GM12878 (cell line): ENCODE results near the gene CA10. TPM values are rescaled to one million over a fixed set of nuclear protein-coding genes. Genes with fewer than 3 reads are reported as not detected.

Experiments used
- ATAC-seq: fragments of 200-7000 bp; cut with Tn5 transposase; 3 replicates; pipeline ENCODE4 v1.9.1; 2020; ENCODE audit warnings: mild to moderate bottlenecking, moderate library complexity
- BruUV-seq: library from RNA; stranded (reverse); fragments of 400-500 nt; replicated peaks from 2 replicates; lab custom pipeline; 2021; lab: Mats Ljungman, UMichigan
- CTCF ChIA-PET: fragments of 300-600 bp; sonication (Branson Sonifier 250); formaldehyde crosslinking; extraction: SDS; loops from one replicate; lab custom pipeline; 2021; ENCODE audit warnings: inconsistent platforms; lab: Yijun Ruan, JAX
- POLR2A ChIA-PET: fragments of 350-600 bp; formaldehyde crosslinking; extraction: SDS; loops from one replicate; lab custom pipeline; 2021; ENCODE audit warnings: inconsistent platforms; lab: Charles Lee
- RAD21 ChIA-PET: fragments of 300-600 bp; sonication (Branson Sonifier 250); formaldehyde crosslinking; loops from one replicate; lab custom pipeline; 2023; ENCODE audit warnings: antibody characterized with exemption; ENCODE audit not compliant: unreplicated experiment; lab: Charles Lee
- SMC1A ChIA-PET: fragments of 300-600 bp; sonication (Branson Sonifier 250); formaldehyde crosslinking; loops from one replicate; lab custom pipeline; 2023; ENCODE audit not compliant: unreplicated experiment, uncharacterized antibody; lab: Charles Lee
- DNase-seq: peaks from one replicate; pipeline ENCODE4 v3.0.0-alpha.2; 2011; ENCODE audit warnings: low read depth, low spot score
- FAIRE-seq: peaks from 3 replicates; lab custom pipeline; 2011; peaks lifted over from hg19 to GRCh38; lab: Jason Lieb, UNC
- H2AFZ ChIP-seq: 2 replicates; pipeline ENCODE4 v1.6.0; 2011; ENCODE audit warnings: low read depth, low read length, control low read depth; ENCODE audit not compliant: control insufficient read depth
- H3K27ac ChIP-seq: 2 replicates; pipeline ENCODE4 v1.5.1; 2011; ENCODE audit warnings: control low read depth; ENCODE audit not compliant: control insufficient read depth, insufficient read depth
- H3K27me3 ChIP-seq, 2 experiments: replicated peaks in 1 of 2; 2 replicates each; pipeline versions ENCODE4 v1.6.0 to v1.6.1; 2011; ENCODE audit warnings: low read length in 1 of 2; ENCODE audit not compliant: control insufficient read depth in 2 of 2, insufficient read depth in 2 of 2
- H3K36me3 ChIP-seq, 2 experiments: 2 replicates each; pipeline ENCODE4 v1.5.1; 2011; ENCODE audit warnings: low read length in 1 of 2; ENCODE audit not compliant: control insufficient read depth in 2 of 2, insufficient read depth in 2 of 2
- H3K4me1 ChIP-seq: 2 replicates; pipeline ENCODE4 v1.6.1; 2011; ENCODE audit warnings: mild to moderate bottlenecking, low read length, moderate library complexity, mixed read lengths; ENCODE audit not compliant: control insufficient read depth, insufficient read depth
- H3K4me2 ChIP-seq: 2 replicates; pipeline ENCODE4 v1.6.0; 2011; ENCODE audit warnings: control low read depth; ENCODE audit not compliant: control insufficient read depth, insufficient read depth
- H3K4me3 ChIP-seq: fragments of 200-600 bp; sonication (generic); 2 replicates; pipeline ENCODE4 v1.5.1; 2016
- H3K79me2 ChIP-seq: 2 replicates; pipeline ENCODE4 v1.6.0; 2011; ENCODE audit warnings: low read length; ENCODE audit not compliant: control insufficient read depth, insufficient read depth
- H3K9ac ChIP-seq: 2 replicates; pipeline ENCODE4 v1.8.0; 2011; ENCODE audit warnings: low read length, control low read depth, mixed read lengths; ENCODE audit not compliant: control insufficient read depth, insufficient read depth
- H3K9me3 ChIP-seq: replicated peaks from 3 replicates; pipeline ENCODE4 v1.5.1; 2011; ENCODE audit warnings: mild to moderate bottlenecking, low read length; ENCODE audit not compliant: control insufficient read depth, insufficient read depth
- H4K20me1 ChIP-seq: 2 replicates; pipeline ENCODE4 v1.6.0; 2011; ENCODE audit not compliant: control insufficient read depth, insufficient read depth
- EZH2 ChIP-seq: IDR thresholded peaks from 2 replicates; pipeline ENCODE4 v1.6.1; 2012; ENCODE audit warnings: low read depth, mild to moderate bottlenecking, control low read depth, inconsistent platforms, low read length, borderline replicate concordance; ENCODE audit not compliant: control insufficient read depth
- WGBS: methylation state at CpG from one replicate; pipeline ENCODE4 v1.1.6; 2016; ENCODE audit warnings: low lambda C conversion rate; ENCODE audit not compliant: insufficient replicate concordance, insufficient coverage; ENCODE audit errors: missing lambda C conversion rate; 5-methylcytosine and 5-hydroxymethylcytosine counted together
- in situ Hi-C: fragments of 300-500 bp; cut with MboI; formaldehyde crosslinking; loops from 9 replicates; pipeline ENCODE4 v1.14.3; 2018; ENCODE audit warnings: mixed read lengths
- intact Hi-C: fragments of 100-400 bp; cut with micrococcal nuclease; formaldehyde crosslinking; loops from one replicate; pipeline ENCODE4 v1.14.2; 2022; ENCODE audit not compliant: unreplicated experiment
- polyA plus RNA-seq, 11 experiments: library from polyadenylated mRNA; depleted of rRNA in 4 of 11; unstranded in 6 of 11; stranded (reverse) in 5 of 11; fragments of >200 nt; fragmentation: Nextera tagmentation in 4 of 11; fragmentation: Illumina TruSeq in 1 of 11; extraction: Ambion mirVana in 4 of 11; extraction: Trizol in 1 of 11; gene quantifications; 1 replicate in 1 of 11; 2 replicates in 10 of 11; pipeline versions ENCODE4 v1.2.1 to v1.2.3, GENCODE V29; 2011 to 2016; ENCODE audit warnings: inconsistent platforms in 2 of 11, missing spikeins in 2 of 11, low read depth in 1 of 11
- total RNA-seq, 4 experiments: library from RNA; depleted of rRNA in 3 of 4; stranded (reverse); fragments of >200 nt in 3 of 4; fragmentation: Illumina TruSeq in 1 of 4; extraction: Trizol in 1 of 4; gene quantifications; 2 replicates each; pipeline versions ENCODE4 v1.2.1 to v1.2.3, GENCODE V29; 2013 to 2021
- TF ChIP-seq, protein P1 (sequence below): IDR thresholded peaks from 2 replicates; pipeline ENCODE4 v1.6.1; 2012; ENCODE audit warnings: mild to moderate bottlenecking, low read depth, low read length
- TF ChIP-seq, protein P2 (sequence below): IDR thresholded peaks from 2 replicates; pipeline ENCODE4 v1.6.1; 2011; ENCODE audit warnings: low read depth, low read length, improper control_type of control experiment, borderline replicate concordance

CA10 gene
- total and polyA plus RNA-seq, 10 of the 15 experiments (the other 5 are each of a cell fraction or from before 2014, with no cell fraction given) = not detected

DNA sequence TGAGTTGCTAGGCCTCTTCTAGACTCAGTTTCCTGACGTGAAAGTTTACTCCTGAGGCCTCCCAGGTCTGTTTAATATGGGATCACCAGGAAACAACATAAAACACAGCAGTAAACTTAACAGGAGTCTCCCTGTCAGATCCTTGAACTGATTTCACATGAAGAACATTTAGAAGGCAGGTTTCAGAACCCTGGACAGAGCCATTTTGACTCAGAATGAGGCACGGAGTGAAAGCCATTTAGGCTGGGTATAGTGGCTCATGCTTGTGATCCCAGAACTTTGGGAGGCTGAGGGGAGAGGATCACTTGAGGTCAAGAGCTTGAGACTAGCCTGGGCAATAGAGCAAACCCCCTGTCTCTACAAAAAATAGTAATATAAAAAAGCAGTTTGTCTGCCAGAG, 289.1 kb downstream of the CA10 start:
- in situ Hi-C loops = no loop called here
- ATAC-seq (no peak), DNase-seq (no peak), FAIRE-seq (no peak)
- Histone ChIP-seq H3K27me3 (no peaks in the 10 kb centered on the region), H3K27ac (no peak overlapping the region), H2AFZ (no peak overlapping the region), H3K9ac (no peak overlapping the region), H3K4me1 (no peaks in the 10 kb centered on the region), H3K79me2 (no peaks in the 10 kb centered on the region), H3K4me2 (no peak overlapping the region), H3K9me3 (no peaks in the 10 kb centered on the region), H4K20me1 (no peaks in the 10 kb centered on the region), H3K36me3 (no peaks in the 10 kb centered on the region), H3K4me3 (no peak overlapping the region)
- TF ChIP-seq, protein P1, sequence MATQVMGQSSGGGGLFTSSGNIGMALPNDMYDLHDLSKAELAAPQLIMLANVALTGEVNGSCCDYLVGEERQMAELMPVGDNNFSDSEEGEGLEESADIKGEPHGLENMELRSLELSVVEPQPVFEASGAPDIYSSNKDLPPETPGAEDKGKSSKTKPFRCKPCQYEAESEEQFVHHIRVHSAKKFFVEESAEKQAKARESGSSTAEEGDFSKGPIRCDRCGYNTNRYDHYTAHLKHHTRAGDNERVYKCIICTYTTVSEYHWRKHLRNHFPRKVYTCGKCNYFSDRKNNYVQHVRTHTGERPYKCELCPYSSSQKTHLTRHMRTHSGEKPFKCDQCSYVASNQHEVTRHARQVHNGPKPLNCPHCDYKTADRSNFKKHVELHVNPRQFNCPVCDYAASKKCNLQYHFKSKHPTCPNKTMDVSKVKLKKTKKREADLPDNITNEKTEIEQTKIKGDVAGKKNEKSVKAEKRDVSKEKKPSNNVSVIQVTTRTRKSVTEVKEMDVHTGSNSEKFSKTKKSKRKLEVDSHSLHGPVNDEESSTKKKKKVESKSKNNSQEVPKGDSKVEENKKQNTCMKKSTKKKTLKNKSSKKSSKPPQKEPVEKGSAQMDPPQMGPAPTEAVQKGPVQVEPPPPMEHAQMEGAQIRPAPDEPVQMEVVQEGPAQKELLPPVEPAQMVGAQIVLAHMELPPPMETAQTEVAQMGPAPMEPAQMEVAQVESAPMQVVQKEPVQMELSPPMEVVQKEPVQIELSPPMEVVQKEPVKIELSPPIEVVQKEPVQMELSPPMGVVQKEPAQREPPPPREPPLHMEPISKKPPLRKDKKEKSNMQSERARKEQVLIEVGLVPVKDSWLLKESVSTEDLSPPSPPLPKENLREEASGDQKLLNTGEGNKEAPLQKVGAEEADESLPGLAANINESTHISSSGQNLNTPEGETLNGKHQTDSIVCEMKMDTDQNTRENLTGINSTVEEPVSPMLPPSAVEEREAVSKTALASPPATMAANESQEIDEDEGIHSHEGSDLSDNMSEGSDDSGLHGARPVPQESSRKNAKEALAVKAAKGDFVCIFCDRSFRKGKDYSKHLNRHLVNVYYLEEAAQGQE = peak; percentile 90
- TF ChIP-seq, protein P2, sequence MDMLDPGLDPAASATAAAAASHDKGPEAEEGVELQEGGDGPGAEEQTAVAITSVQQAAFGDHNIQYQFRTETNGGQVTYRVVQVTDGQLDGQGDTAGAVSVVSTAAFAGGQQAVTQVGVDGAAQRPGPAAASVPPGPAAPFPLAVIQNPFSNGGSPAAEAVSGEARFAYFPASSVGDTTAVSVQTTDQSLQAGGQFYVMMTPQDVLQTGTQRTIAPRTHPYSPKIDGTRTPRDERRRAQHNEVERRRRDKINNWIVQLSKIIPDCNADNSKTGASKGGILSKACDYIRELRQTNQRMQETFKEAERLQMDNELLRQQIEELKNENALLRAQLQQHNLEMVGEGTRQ = no peak
- no peak for TF ChIP-seq EZH2
- RAD21 ChIA-PET = no interaction called here
- CTCF ChIA-PET = no interaction called here
- WGBS = 0% methylated on average over 2 of the region's 2 CpGs
- POLR2A ChIA-PET = no interaction called here
- SMC1A ChIA-PET = no interaction called here
- intact Hi-C loops = no loop called here
- no TSS peak for BruUV-seq
